ENCODE measurements around the gene STAT1.

DNA sequence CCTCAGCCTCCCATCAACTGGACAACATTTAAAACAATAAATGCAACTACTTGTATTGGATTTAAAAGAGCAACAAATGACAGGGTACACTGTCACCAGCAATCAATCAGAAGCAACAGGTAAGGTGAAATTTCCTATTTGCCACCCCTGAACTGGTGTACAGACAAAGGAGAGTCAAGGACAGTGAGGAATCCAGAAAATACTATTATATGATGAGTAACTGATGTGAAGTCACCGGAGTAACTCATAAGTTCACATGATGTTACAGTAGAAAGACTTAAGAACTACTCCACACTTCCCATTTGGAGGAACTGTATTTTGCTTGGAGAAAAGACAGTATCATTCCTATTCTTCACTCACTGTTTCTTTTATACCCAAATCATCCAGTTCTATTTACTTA is 4.1 kb upstream of the STAT1 start:
- no peak for TF ChIP-seq SIN3A (IDR thresholded peaks at IDR 0.05; ENCODE audit: low read depth)
- no peak for TF ChIP-seq POLR2AphosphoS5 (IDR thresholded peaks at IDR 0.05; ENCODE audit: low read depth, low read length)
- TF ChIP-seq CTCF (IDR thresholded peaks at IDR 0.05 in 2 of 3, conservative IDR thresholded peaks at IDR 0.05 in 1 of 3; ENCODE audit: borderline replicate concordance in 1 of 3, insufficient read depth in 1 of 3, low read depth in 2 of 3, low read length in 2 of 3) = no peak
- TF ChIP-seq ATF3 (IDR thresholded peaks at IDR 0.05) = no peak
- no peak for TF ChIP-seq POLR2A (IDR thresholded peaks at IDR 0.05; ENCODE audit: borderline replicate concordance, extremely low read depth, insufficient read depth, insufficient read length)
- no peak for TF ChIP-seq YY1 (IDR thresholded peaks at IDR 0.05; ENCODE audit: extremely low read depth, insufficient replicate concordance, low read depth, low read length)
- TF ChIP-seq FOSL1 (IDR thresholded peaks at IDR 0.05; ENCODE audit: low read depth) = no peak
- no peak for TF ChIP-seq EZH2 (IDR thresholded peaks at IDR 0.05)

Measured in HCT116 (cell line).